Measurements from ENCODE around the gene SCN2A.

The SCN2A gene

GRCh38 chr2:165361514-165361913, 122.3 kb downstream of the SCN2A start:
- no peak for DNase-seq (ENCODE audit: low spot score)
- H3K9me3 ChIP-seq (ENCODE audit: severe bottlenecking): no peaks in the 10 kb centered on the region
- no peak overlapping the region for H3K4me3 ChIP-seq (ENCODE audit: severe bottlenecking)
- peaks cover 11% of the 10 kb centered on the region for H3K4me1 ChIP-seq (ENCODE audit: insufficient read depth, poor library complexity, severe bottlenecking)
- ATAC-seq (ENCODE audit: low read depth): no peak
- H3K27ac ChIP-seq (ENCODE audit: poor library complexity, severe bottlenecking): no peak overlapping the region
- TF ChIP-seq, protein P1, sequence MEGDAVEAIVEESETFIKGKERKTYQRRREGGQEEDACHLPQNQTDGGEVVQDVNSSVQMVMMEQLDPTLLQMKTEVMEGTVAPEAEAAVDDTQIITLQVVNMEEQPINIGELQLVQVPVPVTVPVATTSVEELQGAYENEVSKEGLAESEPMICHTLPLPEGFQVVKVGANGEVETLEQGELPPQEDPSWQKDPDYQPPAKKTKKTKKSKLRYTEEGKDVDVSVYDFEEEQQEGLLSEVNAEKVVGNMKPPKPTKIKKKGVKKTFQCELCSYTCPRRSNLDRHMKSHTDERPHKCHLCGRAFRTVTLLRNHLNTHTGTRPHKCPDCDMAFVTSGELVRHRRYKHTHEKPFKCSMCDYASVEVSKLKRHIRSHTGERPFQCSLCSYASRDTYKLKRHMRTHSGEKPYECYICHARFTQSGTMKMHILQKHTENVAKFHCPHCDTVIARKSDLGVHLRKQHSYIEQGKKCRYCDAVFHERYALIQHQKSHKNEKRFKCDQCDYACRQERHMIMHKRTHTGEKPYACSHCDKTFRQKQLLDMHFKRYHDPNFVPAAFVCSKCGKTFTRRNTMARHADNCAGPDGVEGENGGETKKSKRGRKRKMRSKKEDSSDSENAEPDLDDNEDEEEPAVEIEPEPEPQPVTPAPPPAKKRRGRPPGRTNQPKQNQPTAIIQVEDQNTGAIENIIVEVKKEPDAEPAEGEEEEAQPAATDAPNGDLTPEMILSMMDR (IDR thresholded peaks at IDR 0.05; ENCODE audit: poor library complexity, severe bottlenecking): no peak
- H3K36me3 ChIP-seq (ENCODE audit: low read depth): no peaks in the 10 kb centered on the region
- H3K27me3 ChIP-seq (ENCODE audit: insufficient read depth, poor library complexity, severe bottlenecking): no peaks in the 10 kb centered on the region

- H3K4me3 ChIP-seq (ENCODE audit: severe bottlenecking): no peak overlapping the region
- no peaks in the 10 kb centered on the region for H3K4me1 ChIP-seq (ENCODE audit: insufficient read depth, poor library complexity, severe bottlenecking)
- no peaks in the 10 kb centered on the region for H3K9me3 ChIP-seq (ENCODE audit: severe bottlenecking)
- no peaks in the 10 kb centered on the region for H3K36me3 ChIP-seq (ENCODE audit: low read depth)
- ATAC-seq (ENCODE audit: low read depth): peak; percentile 41; the same call in 1 of the 3 replicates
- H3K27ac ChIP-seq (ENCODE audit: poor library complexity, severe bottlenecking): no peak overlapping the region
- TF ChIP-seq, protein P1 (IDR thresholded peaks at IDR 0.05; ENCODE audit: poor library complexity, severe bottlenecking): no peak
- H3K27me3 ChIP-seq (ENCODE audit: insufficient read depth, poor library complexity, severe bottlenecking): no peaks in the 10 kb centered on the region
- no peak for DNase-seq (ENCODE audit: low spot score)
Observed at GRCh38 chr2:165369131-165369897, 130.1 kb downstream of the SCN2A start.

- Histone ChIP-seq H3K36me3 (ENCODE audit: low read depth) (no peaks in the 10 kb centered on the region), H3K4me3 (ENCODE audit: severe bottlenecking) (no peak overlapping the region), H3K27ac (ENCODE audit: poor library complexity, severe bottlenecking) (no peak overlapping the region), H3K4me1 (ENCODE audit: insufficient read depth, poor library complexity, severe bottlenecking) (no peaks in the 10 kb centered on the region), H3K27me3 (ENCODE audit: insufficient read depth, poor library complexity, severe bottlenecking) (no peaks in the 10 kb centered on the region), H3K9me3 (ENCODE audit: severe bottlenecking) (no peaks in the 10 kb centered on the region)
- ATAC-seq (ENCODE audit: low read depth) (no peak), DNase-seq (ENCODE audit: low spot score) (no peak)
- TF ChIP-seq, protein P1 (IDR thresholded peaks at IDR 0.05; ENCODE audit: poor library complexity, severe bottlenecking): no peak
Observed at GRCh38 chr2:165369898-165370296, 130.7 kb downstream of the SCN2A start.

DNA sequence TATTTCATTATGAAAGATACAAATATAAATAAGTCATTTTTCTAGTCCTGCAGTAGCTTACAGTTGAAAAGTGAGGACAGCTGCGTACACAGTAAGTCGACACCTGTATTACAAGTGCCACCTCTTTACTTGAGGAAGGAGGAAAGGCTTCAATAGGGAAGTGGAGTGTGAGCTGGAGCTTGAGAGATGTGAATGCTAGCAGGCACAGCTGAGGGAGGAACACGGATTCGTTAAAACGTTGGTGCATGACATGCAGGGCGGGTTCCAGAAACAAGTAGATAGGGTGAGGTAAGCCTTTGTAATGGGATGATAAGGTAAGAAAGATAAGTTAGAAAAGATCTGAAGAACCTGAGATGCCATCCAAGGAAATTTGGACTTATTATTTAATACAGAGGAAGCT, 132.1 kb downstream of the SCN2A start:
- ATAC-seq (ENCODE audit: low read depth) (no peak), DNase-seq (ENCODE audit: low spot score) (no peak)
- Histone ChIP-seq H3K36me3 (ENCODE audit: low read depth) (no peaks in the 10 kb centered on the region), H3K4me1 (ENCODE audit: insufficient read depth, poor library complexity, severe bottlenecking) (no peaks in the 10 kb centered on the region), H3K27ac (ENCODE audit: poor library complexity, severe bottlenecking) (no peak overlapping the region), H3K4me3 (ENCODE audit: severe bottlenecking) (no peak overlapping the region), H3K27me3 (ENCODE audit: insufficient read depth, poor library complexity, severe bottlenecking) (no peaks in the 10 kb centered on the region), H3K9me3 (ENCODE audit: severe bottlenecking) (no peaks in the 10 kb centered on the region)
- TF ChIP-seq, protein P1 (IDR thresholded peaks at IDR 0.05; ENCODE audit: poor library complexity, severe bottlenecking): no peak
